T1000 (cell line): Measurements from ENCODE around the gene TLL2.

Experiments
- DNase-seq: peaks from one replicate; lab custom pipeline; 2025; ENCODE audit warnings: mixed read lengths; lab: John Stamatoyannopoulos, UW

Gene TLL2

GRCh38 chr10:96321822-96322221 lies 191.9 kb downstream of the TLL2 start:
- DNase-seq: no peak

DNA sequence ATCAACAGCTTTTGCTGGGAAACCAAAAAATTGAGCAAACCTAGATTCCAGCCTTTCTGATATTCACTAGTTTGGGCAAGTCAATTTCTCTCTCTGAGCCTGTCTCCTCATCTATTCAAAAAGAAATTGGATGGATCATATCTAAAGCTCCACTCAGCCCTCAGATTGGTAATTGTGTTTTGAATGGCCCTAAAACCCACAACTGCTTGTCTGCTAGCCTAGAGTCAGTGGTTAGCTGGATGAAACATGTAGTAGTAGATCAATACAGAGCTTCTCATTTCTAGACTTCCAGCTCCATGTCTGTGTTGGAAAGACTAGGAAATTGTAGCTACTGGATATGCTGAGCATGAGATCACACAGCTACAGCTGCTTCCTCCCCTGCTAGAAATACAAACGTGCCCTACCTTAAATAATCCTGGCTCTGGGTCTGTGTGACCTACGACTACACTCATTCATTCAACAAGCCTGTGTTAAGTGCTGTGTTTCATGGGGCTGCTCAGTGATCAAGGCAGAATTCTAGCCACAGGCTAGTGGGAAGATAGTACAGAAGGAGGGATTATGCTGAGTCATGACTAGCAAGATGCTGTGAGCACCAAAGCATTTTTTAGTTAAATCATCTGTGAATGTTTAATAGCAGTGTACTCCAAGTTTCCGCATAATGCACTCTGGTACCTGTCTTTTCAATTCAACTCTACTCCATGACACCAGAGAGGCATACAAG lies 193.8 kb downstream of the TLL2 start:
- no peak for DNase-seq

GRCh38 chr10:96317067-96317833 lies 196.5 kb downstream of the TLL2 start:
- DNase-seq: no peak
